Endothelial cell of umbilical vein (primary cell): ENCODE results near the gene SMARCD1. TPM values are rescaled to one million over a fixed set of nuclear protein-coding genes. Genes with fewer than 3 reads are reported as not detected.

Experiments
- BruUV-seq: library from RNA; stranded (reverse); fragments of 400-500 nt; replicated peaks from 2 replicates; lab custom pipeline; 2021; lab: Mats Ljungman, UMichigan
- CTCF ChIA-PET: fragments of 300-600, 350-600 bp; sonication (Branson Sonifier 250); formaldehyde crosslinking; loops from one replicate; lab custom pipeline; 2021; ENCODE audit warnings: antibody characterized with exemption, inconsistent platforms; lab: Charles Lee
- POLR2A ChIA-PET: fragments of 300-600, 350-600 bp; sonication (Branson Sonifier 250); formaldehyde crosslinking; loops from one replicate; lab custom pipeline; 2021; ENCODE audit warnings: antibody characterized with exemption, inconsistent platforms; lab: Charles Lee
- DNase-seq: peaks from one replicate; pipeline ENCODE4 v3.0.0-alpha.2; 2011; ENCODE audit warnings: low read depth, low spot score
- FAIRE-seq: peaks from 2 replicates; lab custom pipeline; 2011; peaks lifted over from hg19 to GRCh38; lab: Jason Lieb, UNC
- H2AFZ ChIP-seq: 2 replicates; pipeline ENCODE4 v1.6.0; 2012; ENCODE audit warnings: low read depth, low read length, control low read depth, inconsistent platforms
- H3K27ac ChIP-seq: 2 replicates; pipeline ENCODE4 v1.5.1; 2011; ENCODE audit warnings: low read depth, mild to moderate bottlenecking, control low read depth, low read length, moderate library complexity; ENCODE audit not compliant: insufficient read depth
- H3K27me3 ChIP-seq, 2 experiments: 2 replicates each; pipeline versions ENCODE4 v1.6.0 to v1.6.1; 2011; ENCODE audit warnings: low read length in 2 of 2, mixed read lengths in 1 of 2; ENCODE audit not compliant: control insufficient read depth in 2 of 2, insufficient read depth in 2 of 2
- H3K36me3 ChIP-seq, 2 experiments: 2 replicates in 1 of 2; 3 replicates in 1 of 2; pipeline ENCODE4 v1.5.1; 2011; ENCODE audit warnings: low read length in 2 of 2, mild to moderate bottlenecking in 1 of 2, moderate library complexity in 1 of 2; ENCODE audit not compliant: control insufficient read depth in 2 of 2, insufficient read depth in 2 of 2; ENCODE audit errors: extremely low read depth in 1 of 2
- H3K4me1 ChIP-seq: 3 replicates; pipeline ENCODE4 v1.5.1; 2011; ENCODE audit warnings: mild to moderate bottlenecking, low read length; ENCODE audit not compliant: control insufficient read depth, insufficient read depth; ENCODE audit errors: extremely low read depth
- H3K4me2 ChIP-seq: 2 replicates; pipeline ENCODE4 v1.6.1; 2011; ENCODE audit warnings: low read length, control low read depth, mixed read lengths; ENCODE audit not compliant: insufficient read depth
- H3K4me3 ChIP-seq, 3 experiments: fragments of 200-600 bp in 1 of 3; sonication (generic), shearing (Covaris generic) in 1 of 3; replicated peaks in 1 of 3; 2 replicates each; pipeline ENCODE4 v1.5.1; 2011 to 2016; ENCODE audit warnings: control low read depth in 3 of 3, low read length in 3 of 3, mild to moderate bottlenecking in 2 of 3, inconsistent platforms in 1 of 3, low read depth in 1 of 3, moderate library complexity in 1 of 3; ENCODE audit not compliant: insufficient read depth in 1 of 3
- H3K79me2 ChIP-seq: 2 replicates; pipeline ENCODE4 v1.6.0; 2012; ENCODE audit warnings: low read length, inconsistent platforms; ENCODE audit not compliant: control insufficient read depth, insufficient read depth
- H3K9ac ChIP-seq: replicated peaks from 2 replicates; pipeline ENCODE3; 2011; ENCODE audit warnings: low read length, control low read depth; ENCODE audit not compliant: insufficient read depth; ENCODE audit errors: extremely low read depth
- H3K9me1 ChIP-seq: replicated peaks from 3 replicates; pipeline ENCODE4 v1.6.0; 2011; ENCODE audit warnings: mild to moderate bottlenecking, low read length; ENCODE audit not compliant: control insufficient read depth, insufficient read depth; ENCODE audit errors: extremely low read depth
- H3K9me3 ChIP-seq: replicated peaks from 2 replicates; pipeline ENCODE4 v1.5.1; 2012; ENCODE audit warnings: low read length, inconsistent platforms; ENCODE audit not compliant: control insufficient read depth, insufficient read depth
- H4K20me1 ChIP-seq: replicated peaks from 2 replicates; pipeline ENCODE3; 2011; ENCODE audit warnings: mild to moderate bottlenecking, low read length; ENCODE audit not compliant: control insufficient read depth, insufficient read depth; ENCODE audit errors: extremely low read depth
- CTCF ChIP-seq, 2 donors: IDR thresholded peaks; 1 replicate in 1 of 2; 2 replicates in 1 of 2; pipeline ENCODE4 v1.5.1; 2011; ENCODE audit warnings: low read length in 2 of 2, mild to moderate bottlenecking in 2 of 2, moderate library complexity in 2 of 2, control low read depth in 1 of 2, inconsistent platforms in 1 of 2, low read depth in 1 of 2; ENCODE audit not compliant: insufficient read depth in 1 of 2; ENCODE audit errors: extremely low read depth in 1 of 2
- EZH2 ChIP-seq: IDR thresholded peaks from 2 replicates; pipeline ENCODE4 v1.6.1; 2012; ENCODE audit warnings: borderline replicate concordance, low read depth, mild to moderate bottlenecking, moderate library complexity, low read length, inconsistent platforms; ENCODE audit not compliant: severe bottlenecking
- FOS ChIP-seq: IDR thresholded peaks from 2 replicates; pipeline ENCODE4 v1.6.1; 2011; ENCODE audit warnings: mild to moderate bottlenecking, low read length, moderate library complexity, borderline replicate concordance; ENCODE audit not compliant: insufficient read depth
- GATA2 ChIP-seq: IDR thresholded peaks from 2 replicates; pipeline ENCODE4 v1.7.0; 2011; ENCODE audit warnings: low read depth, mild to moderate bottlenecking, moderate library complexity, mixed read lengths, low read length; ENCODE audit not compliant: insufficient read length, insufficient read depth
- MAX ChIP-seq: IDR thresholded peaks from 2 replicates; pipeline ENCODE4 v1.6.1; 2011; ENCODE audit not compliant: insufficient read depth, insufficient read length
- MYC ChIP-seq: IDR thresholded peaks from one replicate; pipeline ENCODE4 v1.6.1; 2011; ENCODE audit warnings: mild to moderate bottlenecking, low read depth, low read length
- POLR2A ChIP-seq: IDR thresholded peaks from 2 replicates; pipeline ENCODE4 v1.6.1; 2012; ENCODE audit warnings: low read depth, mild to moderate bottlenecking, control low read depth, low read length
- POLR2AphosphoS5 ChIP-seq: IDR thresholded peaks from 2 replicates; pipeline ENCODE4 v1.6.1; 2012; ENCODE audit warnings: low read depth, mild to moderate bottlenecking, control low read depth, low read length, moderate library complexity; ENCODE audit not compliant: insufficient read depth
- dilution Hi-C: fragments of 300-500 bp; cut with MboI; formaldehyde crosslinking; loops from one replicate; pipeline ENCODE4 v1.15.0; 2019; ENCODE audit warnings: low sequenced_read_pairs; ENCODE audit not compliant: extremely low pct_ligation_motif_present
- intact Hi-C: fragments of 100-400 bp; cut with micrococcal nuclease; formaldehyde crosslinking; loops from one replicate; pipeline ENCODE4 v1.10.0; 2022
- polyA plus RNA-seq, 4 experiments: library from polyadenylated mRNA; depleted of rRNA in 3 of 4; stranded (reverse) in 3 of 4; unstranded in 1 of 4; fragments of >200 nt; gene quantifications; 2 replicates each; pipeline versions ENCODE4 v1.2.1 to v1.2.3, GENCODE V29; 2011 to 2012; ENCODE audit warnings: missing spikeins in 1 of 4
- total RNA-seq: library from RNA; stranded (reverse); gene quantifications from 2 replicates; pipeline ENCODE4 v1.2.3, GENCODE V29; 2021

Gene SMARCD1
- total and polyA plus RNA-seq, 2 donors (not counting 3 experiments of a cell fraction or from before 2014, with no cell fraction given) = 86.6 to 94.2 TPM

GRCh38 chr12:50041962-50042361 lies 43.2 kb upstream of the SMARCD1 start:
- no peak overlapping the region for H3K4me2 ChIP-seq
- no TSS peak for BruUV-seq
- TF ChIP-seq CTCF (IDR thresholded peaks at IDR 0.05; ENCODE audit: extremely low read depth in 1 of 2, insufficient read depth in 1 of 2, low read depth in 1 of 2, low read length in 2 of 2) = no peak
- TF ChIP-seq GATA2 = no peak
- TF ChIP-seq MYC = no peak
- no peaks in the 10 kb centered on the region for H4K20me1 ChIP-seq
- H3K9me1 ChIP-seq = no peaks in the 10 kb centered on the region
- ChIA-PET POLR2A (no interaction called here), CTCF (interaction anchor here (3.4 kb wide), 1 partner anchor 28 kb away, joined by 15 read pairs; no protein-coding TSS in a partner anchor)
- H3K27ac ChIP-seq = no peak overlapping the region
- no peaks in the 10 kb centered on the region for H3K4me1 ChIP-seq
- H3K79me2 ChIP-seq = no peaks in the 10 kb centered on the region
- intact Hi-C loops = no loop called here
- H3K27me3 ChIP-seq = no peaks in the 10 kb centered on the region
- dilution Hi-C loops = no loop called here
- H3K36me3 ChIP-seq = no peaks in the 10 kb centered on the region
- DNase-seq (no peak), FAIRE-seq (no peak)
- no peak overlapping the region for H2AFZ ChIP-seq
- no peak overlapping the region for H3K9ac ChIP-seq
- H3K4me3 ChIP-seq = no peak overlapping the region
- H3K9me3 ChIP-seq = no peaks in the 10 kb centered on the region

- H3K36me3 ChIP-seq = no peaks in the 10 kb centered on the region
- no peak overlapping the region for H3K27ac ChIP-seq
- intact Hi-C loops (no loop called here), dilution Hi-C loops (no loop called here)
- no peak for DNase-seq
- no peak overlapping the region for H3K4me2 ChIP-seq
- no peaks in the 10 kb centered on the region for H3K79me2 ChIP-seq
- no peak overlapping the region for H2AFZ ChIP-seq
- no peaks in the 10 kb centered on the region for H3K4me1 ChIP-seq
- no peaks in the 10 kb centered on the region for H3K9me3 ChIP-seq
- H3K9ac ChIP-seq = no peak overlapping the region
- no TSS peak for BruUV-seq
- H3K9me1 ChIP-seq = no peaks in the 10 kb centered on the region
- no peak overlapping the region for H3K4me3 ChIP-seq
- FAIRE-seq = no peak
- H4K20me1 ChIP-seq = no peaks in the 10 kb centered on the region
- H3K27me3 ChIP-seq = peaks cover 5% of the 10 kb centered on the region in 2 experiments
- CTCF ChIA-PET = interaction anchor here (1.1 to 3.4 kb wide), 2 partner anchors 13 to 27 kb away, joined by 5 to 15 read pairs; no protein-coding TSS in a partner anchor
- no peak for TF ChIP-seq GATA2
- TF ChIP-seq EZH2 = no peak
- TF ChIP-seq MAX = no peak
- no peak for TF ChIP-seq POLR2AphosphoS5
- TF ChIP-seq FOS = no peak
- TF ChIP-seq POLR2A = no peak
- POLR2A ChIA-PET = no interaction called here
Observed at GRCh38 chr12:50042693-50043092, 42.4 kb upstream of the SMARCD1 start.
